Karpas-422 (cell line): ENCODE data around the gene PLBD1. TPM values are rescaled to one million over a fixed set of nuclear protein-coding genes. Genes with fewer than 3 reads are reported as not detected.

Experiments
- DNase-seq: peaks from one replicate; pipeline ENCODE4 v3.0.0-alpha.2; 2015
- H2AFZ ChIP-seq: fragments of 200-600 bp; sonication (generic); 2 replicates; pipeline ENCODE4 v1.6.1; 2014; ENCODE audit warnings: antibody characterized with exemption, low read length, mixed read lengths
- H3K27ac ChIP-seq: fragments of 200-600 bp; sonication (generic); 2 replicates; pipeline ENCODE4 v1.5.1; 2014; ENCODE audit warnings: mild to moderate bottlenecking, low read length, moderate library complexity
- H3K27me3 ChIP-seq: fragments of 200-600 bp; sonication (generic); 2 replicates; pipeline ENCODE4 v1.6.1; 2014; ENCODE audit warnings: low read length, mixed read lengths
- H3K36me3 ChIP-seq: fragments of 200-600 bp; sonication (generic); 2 replicates; pipeline ENCODE4 v1.6.1; 2014; ENCODE audit warnings: low read length, mixed read lengths; ENCODE audit not compliant: insufficient read depth
- H3K4me1 ChIP-seq: fragments of 200-600 bp; sonication (generic); 2 replicates; pipeline ENCODE4 v1.6.1; 2014; ENCODE audit warnings: mild to moderate bottlenecking, low read length, mixed read lengths
- H3K4me2 ChIP-seq: fragments of 200-600 bp; sonication (generic); 2 replicates; pipeline ENCODE4 v1.6.1; 2014; ENCODE audit warnings: low read length, low read depth, mild to moderate bottlenecking; ENCODE audit not compliant: poor library complexity, severe bottlenecking
- H3K4me3 ChIP-seq: fragments of 200-600 bp; sonication (generic); 2 replicates; pipeline ENCODE4 v1.5.1; 2014; ENCODE audit warnings: mild to moderate bottlenecking, antibody characterized with exemption, low read length, mixed read lengths
- H3K79me2 ChIP-seq: fragments of 200-600 bp; sonication (generic); 2 replicates; pipeline ENCODE4 v1.6.1; 2014; ENCODE audit warnings: mild to moderate bottlenecking, low read length, mixed read lengths
- H3K9ac ChIP-seq: fragments of 200-600 bp; sonication (generic); 2 replicates; pipeline ENCODE4 v1.6.0; 2014; ENCODE audit warnings: low read length
- H3K9me2 ChIP-seq: fragments of 200-600 bp; sonication (generic), shearing (Covaris generic); replicated peaks from 2 replicates; pipeline ENCODE4 v1.6.0; 2014; ENCODE audit warnings: mild to moderate bottlenecking, low read length, moderate library complexity; ENCODE audit not compliant: insufficient read depth
- H3K9me3 ChIP-seq: fragments of 300-700, 200-600 bp; sonication (generic); 2 replicates; pipeline ENCODE4 v1.6.1; 2014; ENCODE audit warnings: low read length, mixed read lengths
- H4K20me1 ChIP-seq: fragments of 200-600 bp; sonication (generic); 2 replicates; pipeline ENCODE4 v1.6.1; 2014; ENCODE audit warnings: mild to moderate bottlenecking, antibody characterized with exemption, low read length, low read depth; ENCODE audit not compliant: insufficient read depth
- small RNA-seq: library from RNA; depleted of rRNA; stranded (forward); fragments of <200 nt; gene quantifications from one replicate; pipeline ENCODE3, GENCODE V24; 2014
- total RNA-seq: library from RNA; depleted of rRNA; stranded (reverse); fragments of >200 nt; shearing (Covaris generic); gene quantifications from 2 replicates; pipeline ENCODE4 v1.2.3, GENCODE V29; 2014; ENCODE audit warnings: low replicate concordance; rRNA removed

Gene PLBD1
- total RNA-seq, 1 experiment from 2014 or later = not detected

DNA sequence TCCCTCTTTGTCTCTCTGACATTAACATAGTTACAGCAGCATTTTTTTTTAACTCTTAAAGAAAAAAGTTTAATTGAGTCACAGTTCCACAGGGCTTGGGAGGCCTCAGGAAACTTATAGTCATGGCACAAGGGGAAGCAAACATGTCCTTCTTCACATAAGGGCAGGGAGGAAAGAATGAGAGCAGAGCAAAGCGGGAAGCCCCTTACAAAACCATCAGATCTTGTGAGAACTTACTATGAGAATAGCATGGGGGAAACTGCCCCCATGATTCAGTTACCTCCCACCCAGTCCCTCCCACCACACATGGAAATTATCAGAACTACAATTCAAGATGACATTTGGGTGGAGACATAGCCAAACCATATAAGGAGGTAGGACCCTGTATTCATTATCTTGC lies 96.2 kb downstream of the PLBD1 start:
- Histone ChIP-seq H3K27me3 (no peaks in the 10 kb centered on the region), H3K4me2 (no peak overlapping the region), H3K4me1 (no peaks in the 10 kb centered on the region), H3K9me3 (peaks cover 18% of the 10 kb centered on the region), H3K27ac (no peak overlapping the region), H3K79me2 (peaks cover 29% of the 10 kb centered on the region), H4K20me1 (no peaks in the 10 kb centered on the region), H2AFZ (no peak overlapping the region), H3K4me3 (no peak overlapping the region), H3K36me3 (peaks cover 63% of the 10 kb centered on the region), H3K9me2 (no peaks in the 10 kb centered on the region), H3K9ac (no peak overlapping the region)
- DNase-seq = no peak

DNA sequence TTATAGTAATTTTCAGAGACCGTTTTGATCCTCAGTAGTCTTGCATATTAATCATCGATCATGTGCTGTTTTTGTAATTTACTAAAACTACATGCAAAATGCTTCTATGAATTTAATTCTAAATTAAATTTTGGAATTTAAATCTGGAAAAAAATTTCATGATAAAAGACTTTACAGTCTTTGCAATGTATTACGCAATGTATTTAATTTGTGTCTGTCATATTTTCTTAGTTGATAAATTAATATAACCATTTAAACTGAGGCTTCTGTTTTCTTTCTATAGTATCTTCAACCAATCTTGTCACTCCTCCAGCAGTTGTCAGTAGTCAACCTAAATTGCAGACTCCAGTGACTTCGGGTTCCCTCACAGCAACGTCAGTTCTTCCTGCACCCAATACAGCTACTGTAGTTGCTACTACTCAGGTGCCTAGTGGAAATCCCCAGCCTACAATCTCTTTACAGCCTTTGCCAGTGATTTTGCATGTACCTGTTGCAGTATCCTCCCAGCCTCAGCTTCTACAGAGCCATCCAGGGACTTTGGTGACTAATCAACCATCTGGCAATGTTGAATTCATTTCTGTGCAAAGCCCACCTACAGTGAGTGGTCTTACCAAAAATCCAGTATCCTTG lies 107.4 kb downstream of the PLBD1 start:
- Histone ChIP-seq H3K79me2 (peaks cover 35% of the 10 kb centered on the region), H3K36me3 (peaks cover 29% of the 10 kb centered on the region; the same call in 1 of the 2 replicates), H3K4me1 (no peaks in the 10 kb centered on the region), H3K9me3 (no peaks in the 10 kb centered on the region), H3K27ac (no peak overlapping the region), H3K27me3 (no peaks in the 10 kb centered on the region), H2AFZ (no peak overlapping the region), H4K20me1 (no peaks in the 10 kb centered on the region), H3K4me2 (no peak overlapping the region), H3K9me2 (no peaks in the 10 kb centered on the region), H3K4me3 (no peak overlapping the region), H3K9ac (no peak overlapping the region)
- DNase-seq = no peak

DNA sequence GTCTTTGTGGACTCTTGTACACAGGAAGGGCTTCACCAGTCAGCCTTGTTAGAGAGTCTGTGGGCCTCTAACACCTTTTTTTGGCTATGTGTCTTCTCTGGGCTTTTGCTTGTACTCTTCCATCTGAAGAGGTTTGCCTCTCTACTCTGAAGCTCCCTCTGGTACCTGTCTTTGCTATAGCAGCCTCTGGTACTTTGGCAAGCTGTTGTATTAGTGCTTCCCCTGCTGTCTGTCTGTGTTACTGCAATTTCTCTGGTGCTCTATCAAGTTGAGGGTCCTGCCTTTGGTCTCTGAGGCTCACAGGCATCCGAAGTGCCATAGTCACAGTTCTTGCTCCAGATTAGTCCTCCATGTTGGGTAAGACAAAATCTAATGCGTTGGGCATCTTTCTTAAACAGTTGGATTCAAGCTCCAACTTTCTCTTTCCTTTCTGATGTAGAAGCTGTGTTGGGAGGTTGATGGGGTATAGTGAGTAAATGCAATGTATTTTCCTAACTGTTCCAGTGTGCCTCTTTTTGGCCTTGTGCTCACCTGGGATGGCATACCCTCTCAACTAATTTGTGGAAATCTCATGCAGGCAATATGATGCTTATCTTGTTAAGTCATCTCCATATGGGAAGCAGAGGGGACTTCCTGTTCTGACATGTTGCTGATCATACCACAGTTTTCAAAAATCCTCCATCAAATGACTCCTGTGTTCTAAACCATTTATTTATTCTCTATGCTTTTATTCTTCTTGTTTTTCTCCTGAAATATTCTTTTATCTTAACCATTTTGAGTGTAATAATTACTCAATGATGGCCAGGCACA lies 113.4 kb downstream of the PLBD1 start:
- peaks cover 26% of the 10 kb centered on the region; the same call in 1 of the 2 replicates for H3K36me3 ChIP-seq
- H3K9me2 ChIP-seq = no peaks in the 10 kb centered on the region
- H3K4me3 ChIP-seq = no peak overlapping the region
- H3K9me3 ChIP-seq = no peaks in the 10 kb centered on the region
- H2AFZ ChIP-seq = no peak overlapping the region
- peaks cover 40% of the 10 kb centered on the region for H3K79me2 ChIP-seq
- H3K4me1 ChIP-seq = peaks cover 16% of the 10 kb centered on the region
- H3K9ac ChIP-seq = no peak overlapping the region
- no peak overlapping the region for H3K4me2 ChIP-seq
- H3K27ac ChIP-seq = peak overlapping the region; percentile 35; the same call in 1 of the 2 replicates
- no peaks in the 10 kb centered on the region for H3K27me3 ChIP-seq
- DNase-seq = peak; percentile 92
- H4K20me1 ChIP-seq = no peaks in the 10 kb centered on the region

Small RNA genes within 50 kb of the gene (small RNA-seq; reads per million reads assigned to genes)
- 0.63 reads per million, percentile 16 among the genes with 10 or more reads in this experiment for gene RN7SKP134

Other genes starting within 250 kb of the PLBD1 start
- 32.8 and 88.4 TPM in 2 replicates for gene ATF7IP, start 202.2 kb downstream of the PLBD1 start, total RNA-seq
- gene GUCY2C, start 128.7 kb upstream of the PLBD1 start, total RNA-seq = 0.07 and 0.48 TPM in 2 replicates
- 22.5 and 22.7 TPM in 2 replicates for gene WBP11, start 235.6 kb upstream of the PLBD1 start, total RNA-seq
- 0.52 and 0.69 TPM in 2 replicates for gene C12orf60, start 235.8 kb upstream of the PLBD1 start, total RNA-seq
- gene SMCO3, start 246.3 kb upstream of the PLBD1 start, total RNA-seq = not detected in 2 replicates